ENCODE data around the gene DCAF7. TPM values are rescaled to one million over a fixed set of nuclear protein-coding genes. Genes with fewer than 3 reads are reported as not detected.

The DCAF7 gene
- total and polyA plus RNA-seq, 2 donors, result 19.8 to 26.0 TPM

DNA sequence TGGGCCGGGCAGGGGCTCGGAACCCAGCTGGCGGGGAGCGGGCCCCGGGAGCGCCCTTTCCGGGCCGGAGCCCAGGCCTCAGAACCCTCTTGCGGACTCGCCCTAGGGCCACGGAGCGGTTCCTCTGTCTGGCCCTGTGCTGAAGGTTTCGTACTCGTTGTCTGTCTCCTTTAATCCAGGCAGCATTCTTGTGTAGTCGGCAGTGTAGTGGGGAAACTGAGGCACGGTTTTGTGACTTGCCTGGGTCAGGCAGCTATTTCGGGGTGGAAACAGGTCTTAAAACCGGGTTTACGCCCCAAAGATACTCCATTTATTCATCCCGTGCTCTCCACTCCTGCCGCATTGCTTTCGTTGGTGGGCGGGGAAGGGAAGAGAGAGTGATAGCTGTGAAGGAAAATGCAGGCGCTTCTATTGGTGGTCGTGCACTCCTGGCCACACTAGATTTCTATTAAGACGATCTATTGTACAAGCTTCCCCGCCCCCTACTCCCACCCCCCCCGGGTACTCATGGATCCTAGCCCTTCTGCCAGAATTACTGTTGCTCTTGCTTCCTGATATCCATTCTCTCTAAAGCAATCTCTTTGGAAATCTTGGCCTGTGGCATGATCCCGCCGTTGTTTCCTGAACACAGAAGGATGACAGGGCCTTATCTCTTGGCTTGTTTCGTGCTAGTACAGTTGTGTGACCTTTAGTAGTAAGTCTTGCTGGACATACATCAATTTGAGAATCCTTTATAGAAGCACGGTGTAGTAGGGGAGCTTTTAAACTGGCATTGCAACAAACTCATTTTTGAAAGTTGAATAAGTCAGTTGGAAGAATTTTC, 751 bp downstream of the DCAF7 start:
- Histone ChIP-seq H3K36me3 (ENCODE audit: control insufficient read depth in 2 of 2, insufficient read depth in 2 of 2, low read length in 1 of 2) (peaks cover 0 to 12% of the 10 kb centered on the region in 2 donors), H3K4me1 (ENCODE audit: control insufficient read depth in 2 of 2, insufficient read depth in 2 of 2, low read length in 2 of 2) (peaks cover 14 to 20% of the 10 kb centered on the region in 2 donors), H3K27ac (ENCODE audit: low read depth in 1 of 2, low read length in 1 of 2) (peak overlapping the region; percentile 84 to 89), H3K9me3 (ENCODE audit: control insufficient read depth in 2 of 2, insufficient read depth in 1 of 2, low read length in 1 of 2) (no peaks in the 10 kb centered on the region), H3K4me3 (ENCODE audit: low read length in 2 of 2) (peak overlapping the region; percentile 61 to 96), H3K27me3 (ENCODE audit: control insufficient read depth in 2 of 2, insufficient read depth in 1 of 2, low read length in 1 of 2) (no peaks in the 10 kb centered on the region)
- under 1% methylated on average over 32 of the region's 32 CpGs for WGBS
- peak in 3 of 9 donors; percentile 15 to 46 (median 17) for DNase-seq (ENCODE audit: low read depth in 6 of 9, low spot score in 9 of 9)

DNA sequence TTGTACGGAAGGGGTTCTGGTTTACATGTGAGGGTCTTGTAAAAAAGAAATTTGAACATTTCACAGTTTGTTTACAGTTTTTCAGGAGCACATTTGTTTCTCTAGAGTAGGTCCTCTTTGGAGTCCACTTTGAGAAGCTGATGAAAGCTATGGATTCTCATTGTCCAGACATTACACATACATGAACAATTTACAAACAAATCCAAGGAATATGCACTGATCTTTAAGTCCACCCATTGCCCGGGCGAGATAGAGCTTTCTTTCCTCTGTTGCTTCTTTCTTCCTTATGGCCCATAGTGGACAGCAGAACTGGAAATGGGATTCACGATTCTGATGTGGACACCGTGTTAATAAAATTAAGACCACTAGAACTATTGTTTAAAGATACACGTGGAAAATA, 1.9 kb downstream of the DCAF7 start:
- Histone ChIP-seq H3K9me3 (ENCODE audit: control insufficient read depth in 2 of 2, insufficient read depth in 1 of 2, low read length in 1 of 2) (no peaks in the 10 kb centered on the region), H3K27ac (ENCODE audit: low read depth in 1 of 2, low read length in 1 of 2) (no peak overlapping the region), H3K4me3 (ENCODE audit: low read length in 2 of 2) (peak overlapping the region; percentile 34 to 96), H3K27me3 (ENCODE audit: control insufficient read depth in 2 of 2, insufficient read depth in 1 of 2, low read length in 1 of 2) (no peaks in the 10 kb centered on the region), H3K36me3 (ENCODE audit: control insufficient read depth in 2 of 2, insufficient read depth in 2 of 2, low read length in 1 of 2) (peaks cover 0 to 14% of the 10 kb centered on the region in 2 donors), H3K4me1 (ENCODE audit: control insufficient read depth in 2 of 2, insufficient read depth in 2 of 2, low read length in 2 of 2) (peaks cover 14 to 20% of the 10 kb centered on the region in 2 donors)
- no peak for DNase-seq (ENCODE audit: low read depth in 6 of 9, low spot score in 9 of 9)
- 84% methylated on average over 6 of the region's 6 CpGs for WGBS

DNA sequence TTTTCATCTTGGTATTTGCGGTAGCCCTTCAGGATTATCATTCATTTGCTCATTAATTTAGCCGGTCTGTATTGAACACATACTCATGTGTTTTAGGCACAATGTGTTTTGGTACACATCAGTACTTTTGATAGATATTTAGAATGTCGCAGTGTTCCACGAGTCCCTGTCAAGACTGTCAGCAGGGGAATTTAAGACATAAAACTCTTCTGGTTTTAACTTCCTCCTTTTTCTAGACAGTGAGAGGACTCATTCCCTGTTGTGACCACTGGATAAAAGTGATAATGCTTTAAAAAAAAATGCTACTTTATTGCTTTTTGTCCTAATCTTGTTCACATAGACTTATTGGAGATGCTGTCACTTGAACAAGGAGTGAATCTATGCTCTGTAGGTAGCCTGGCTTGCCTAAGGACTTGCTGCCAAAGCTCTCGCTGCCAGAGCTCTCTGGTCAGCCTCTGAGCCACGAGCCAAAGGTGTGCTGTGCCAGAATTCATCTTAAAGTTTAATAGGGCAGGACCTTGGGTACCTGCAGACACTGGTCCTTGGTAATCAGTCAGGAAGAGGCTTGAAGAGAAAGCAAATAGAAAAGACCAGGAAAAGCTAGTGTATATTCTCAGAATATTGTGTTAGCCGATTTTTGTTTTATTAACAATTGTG, 5.4 kb downstream of the DCAF7 start:
- no peak overlapping the region for H3K27ac ChIP-seq (ENCODE audit: low read depth in 1 of 2, low read length in 1 of 2)
- DNase-seq (ENCODE audit: low read depth in 6 of 9, low spot score in 9 of 9), result no peak

DNA sequence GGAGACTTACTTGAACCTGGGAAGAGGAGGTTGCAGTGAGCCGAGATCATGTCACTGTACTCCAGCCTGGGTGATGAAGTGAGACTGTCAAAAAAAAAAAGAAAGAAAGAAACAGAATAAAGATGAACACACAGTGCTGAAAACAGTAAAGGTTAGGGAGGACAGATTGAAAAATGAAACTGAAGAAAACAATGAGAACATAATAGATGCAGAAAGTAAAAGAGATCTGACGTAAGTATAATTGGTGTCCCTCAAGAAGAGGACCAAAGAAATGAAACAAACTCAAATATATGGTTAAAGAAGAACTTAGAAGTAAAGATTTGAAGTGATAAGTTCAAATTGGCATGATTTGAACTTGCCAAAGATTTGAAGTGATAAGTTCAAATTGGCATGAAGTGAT, 7.1 kb downstream of the DCAF7 start:
- no peak overlapping the region for H3K4me3 ChIP-seq (ENCODE audit: low read length in 2 of 2)
- H3K4me1 ChIP-seq (ENCODE audit: control insufficient read depth in 2 of 2, insufficient read depth in 2 of 2, low read length in 2 of 2), result peaks cover 3 to 7% of the 10 kb centered on the region in 2 donors
- no peak for DNase-seq (ENCODE audit: low read depth in 6 of 9, low spot score in 9 of 9)
- H3K9me3 ChIP-seq (ENCODE audit: control insufficient read depth in 2 of 2, insufficient read depth in 1 of 2, low read length in 1 of 2), result no peaks in the 10 kb centered on the region
- H3K36me3 ChIP-seq (ENCODE audit: control insufficient read depth in 2 of 2, insufficient read depth in 2 of 2, low read length in 1 of 2), result peaks cover 3 to 12% of the 10 kb centered on the region in 2 donors
- WGBS, result 97% methylated on average over 2 of the region's 2 CpGs
- H3K27me3 ChIP-seq (ENCODE audit: control insufficient read depth in 2 of 2, insufficient read depth in 1 of 2, low read length in 1 of 2), result no peaks in the 10 kb centered on the region
- no peak overlapping the region for H3K27ac ChIP-seq (ENCODE audit: low read depth in 1 of 2, low read length in 1 of 2)

More for the DNA sequence above, 5.4 kb downstream of the DCAF7 start:
- no peaks in the 10 kb centered on the region for H3K27me3 ChIP-seq (ENCODE audit: control insufficient read depth in 2 of 2, insufficient read depth in 1 of 2, low read length in 1 of 2)
- H3K4me3 ChIP-seq (ENCODE audit: low read length in 2 of 2), result no peak overlapping the region
- H3K9me3 ChIP-seq (ENCODE audit: control insufficient read depth in 2 of 2, insufficient read depth in 1 of 2, low read length in 1 of 2), result no peaks in the 10 kb centered on the region
- H3K4me1 ChIP-seq (ENCODE audit: control insufficient read depth in 2 of 2, insufficient read depth in 2 of 2, low read length in 2 of 2), result peaks cover 12 to 14% of the 10 kb centered on the region in 2 donors
- WGBS, result 73% methylated on average over 7 of the region's 7 CpGs
- peaks cover 3 to 14% of the 10 kb centered on the region in 2 donors for H3K36me3 ChIP-seq (ENCODE audit: control insufficient read depth in 2 of 2, insufficient read depth in 2 of 2, low read length in 1 of 2)

DNA sequence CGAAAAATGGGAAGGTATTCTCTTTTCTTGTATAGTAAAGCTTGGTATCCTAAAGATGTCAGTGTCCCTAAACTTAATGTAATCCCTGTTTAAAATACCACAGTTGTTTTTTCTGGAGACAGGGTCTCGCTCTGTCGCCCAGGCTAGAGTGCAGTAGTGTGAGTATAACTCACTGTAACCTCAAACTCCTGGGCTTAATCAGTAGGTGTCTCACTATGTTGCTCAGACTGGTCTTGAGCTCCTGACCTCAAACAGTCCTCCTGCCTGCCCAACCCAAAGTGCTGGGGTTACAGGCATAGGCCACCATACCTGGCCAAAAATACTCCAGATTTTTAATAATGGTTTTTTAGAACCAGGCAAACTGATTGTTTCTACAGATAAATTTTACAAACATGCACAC, 8.2 kb downstream of the DCAF7 start:
- 83% methylated on average over 3 of the region's 3 CpGs for WGBS
- Histone ChIP-seq H3K27me3 (ENCODE audit: control insufficient read depth in 2 of 2, insufficient read depth in 1 of 2, low read length in 1 of 2) (no peaks in the 10 kb centered on the region), H3K9me3 (ENCODE audit: control insufficient read depth in 2 of 2, insufficient read depth in 1 of 2, low read length in 1 of 2) (no peaks in the 10 kb centered on the region), H3K4me3 (ENCODE audit: low read length in 2 of 2) (no peak overlapping the region), H3K4me1 (ENCODE audit: control insufficient read depth in 2 of 2, insufficient read depth in 2 of 2, low read length in 2 of 2) (no peaks in the 10 kb centered on the region), H3K36me3 (ENCODE audit: control insufficient read depth in 2 of 2, insufficient read depth in 2 of 2, low read length in 1 of 2) (peaks cover 3 to 12% of the 10 kb centered on the region in 2 donors), H3K27ac (ENCODE audit: low read depth in 1 of 2, low read length in 1 of 2) (no peak overlapping the region)
- DNase-seq (ENCODE audit: low read depth in 6 of 9, low spot score in 9 of 9), result no peak

DNA sequence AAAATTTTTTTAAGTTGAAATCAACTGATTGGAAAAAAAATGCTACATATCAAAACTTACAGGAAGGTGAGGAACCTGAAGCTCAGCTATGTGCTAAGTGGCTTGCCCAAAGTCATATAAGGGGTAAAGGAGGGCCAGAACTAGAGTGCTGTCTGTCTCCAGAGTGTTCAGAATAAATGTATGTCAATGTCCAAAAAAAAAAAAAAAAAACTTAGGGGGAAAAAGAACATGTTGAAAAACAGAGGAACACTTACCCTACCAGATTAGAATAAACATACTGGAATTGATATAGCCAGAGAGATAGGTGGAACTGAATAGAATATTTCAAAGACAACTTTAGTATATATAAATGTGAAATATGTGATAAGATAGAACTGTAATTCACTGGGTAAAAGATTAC, 11.5 kb downstream of the DCAF7 start:
- Histone ChIP-seq H3K27ac (ENCODE audit: low read depth in 1 of 2, low read length in 1 of 2) (no peak overlapping the region), H3K9me3 (ENCODE audit: control insufficient read depth in 2 of 2, insufficient read depth in 1 of 2, low read length in 1 of 2) (no peaks in the 10 kb centered on the region), H3K36me3 (ENCODE audit: control insufficient read depth in 2 of 2, insufficient read depth in 2 of 2, low read length in 1 of 2) (peaks cover 3 to 4% of the 10 kb centered on the region in 2 donors), H3K27me3 (ENCODE audit: control insufficient read depth in 2 of 2, insufficient read depth in 1 of 2, low read length in 1 of 2) (no peaks in the 10 kb centered on the region), H3K4me3 (ENCODE audit: low read length in 2 of 2) (no peak overlapping the region), H3K4me1 (ENCODE audit: control insufficient read depth in 2 of 2, insufficient read depth in 2 of 2, low read length in 2 of 2) (no peaks in the 10 kb centered on the region)
- no peak for DNase-seq (ENCODE audit: low read depth in 6 of 9, low spot score in 9 of 9)

DNA sequence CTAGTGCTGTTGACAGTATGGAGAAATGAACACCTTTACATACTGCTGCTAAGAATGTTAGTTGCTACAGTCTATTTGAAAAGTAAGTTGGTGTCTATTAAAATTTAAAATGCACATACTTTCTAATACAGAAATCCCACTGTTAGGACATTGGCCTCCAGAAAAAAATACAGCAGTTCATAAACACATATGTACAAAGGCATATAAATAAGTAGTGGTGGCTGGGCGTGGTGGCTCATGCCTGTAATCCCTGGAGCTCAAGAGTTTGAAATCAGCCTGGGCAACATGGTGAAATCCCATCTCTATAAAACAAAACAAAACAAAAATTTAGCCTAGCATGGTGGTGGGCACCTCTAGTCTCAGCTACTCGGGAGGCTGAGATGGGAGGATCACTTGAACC, 13.1 kb downstream of the DCAF7 start:
- H3K4me3 ChIP-seq (ENCODE audit: low read length in 2 of 2), result no peak overlapping the region
- over 99% methylated on average over 2 of the region's 2 CpGs for whole genome bisulfite sequencing
- H3K27me3 ChIP-seq (ENCODE audit: control insufficient read depth in 2 of 2, insufficient read depth in 1 of 2, low read length in 1 of 2), result no peaks in the 10 kb centered on the region
- H3K27ac ChIP-seq (ENCODE audit: low read depth in 1 of 2, low read length in 1 of 2), result no peak overlapping the region
- H3K4me1 ChIP-seq (ENCODE audit: control insufficient read depth in 2 of 2, insufficient read depth in 2 of 2, low read length in 2 of 2), result no peaks in the 10 kb centered on the region
- H3K9me3 ChIP-seq (ENCODE audit: control insufficient read depth in 2 of 2, insufficient read depth in 1 of 2, low read length in 1 of 2), result no peaks in the 10 kb centered on the region
- peaks cover 0 to 4% of the 10 kb centered on the region in 2 donors for H3K36me3 ChIP-seq (ENCODE audit: control insufficient read depth in 2 of 2, insufficient read depth in 2 of 2, low read length in 1 of 2)
- DNase-seq (ENCODE audit: low read depth in 6 of 9, low spot score in 9 of 9), result no peak

DNA sequence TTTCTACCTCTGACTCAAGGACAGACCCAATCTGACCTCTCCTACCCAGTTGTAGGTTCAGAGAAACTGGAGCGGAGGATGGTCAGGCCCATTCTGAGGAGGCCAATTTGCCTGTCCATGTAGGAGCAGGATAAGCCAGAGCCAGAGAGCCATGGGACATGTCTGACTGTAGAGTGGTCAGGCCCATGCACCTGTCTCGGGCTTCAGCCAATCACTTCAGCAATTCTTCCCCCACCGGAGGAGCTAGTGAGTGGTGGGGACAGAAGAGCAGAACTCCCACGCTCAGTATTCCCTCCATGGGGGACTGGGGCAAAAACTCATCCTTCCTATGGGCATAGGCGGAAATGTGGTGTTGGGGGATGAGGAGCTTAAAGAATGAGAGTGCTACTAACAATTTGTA, 14.3 kb downstream of the DCAF7 start:
- peaks cover 4 to 6% of the 10 kb centered on the region in 2 donors for H3K36me3 ChIP-seq (ENCODE audit: control insufficient read depth in 2 of 2, insufficient read depth in 2 of 2, low read length in 1 of 2)

DNA sequence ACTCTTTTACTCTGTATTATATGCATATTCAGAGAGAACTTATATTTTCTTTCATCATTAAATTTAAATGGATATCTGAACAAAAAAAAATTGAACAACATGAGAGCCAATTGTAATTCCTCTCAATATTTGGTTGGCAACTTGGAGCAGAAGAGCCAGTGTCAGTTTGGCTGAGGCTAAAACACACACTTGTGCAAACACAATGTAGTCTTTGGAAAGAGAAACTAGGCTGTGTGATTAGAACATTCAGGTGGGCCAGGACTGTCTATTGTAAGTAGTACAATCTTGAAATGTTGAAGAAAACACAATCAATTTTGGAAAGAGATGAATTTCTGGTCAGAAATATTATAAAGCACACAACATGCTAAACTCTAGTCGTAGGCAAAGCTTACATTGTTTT, 17.0 kb downstream of the DCAF7 start:
- no peak for DNase-seq (ENCODE audit: low read depth in 6 of 9, low spot score in 9 of 9)
- H3K27ac ChIP-seq (ENCODE audit: low read depth in 1 of 2, low read length in 1 of 2), result no peak overlapping the region
- H3K9me3 ChIP-seq (ENCODE audit: control insufficient read depth in 2 of 2, insufficient read depth in 1 of 2, low read length in 1 of 2), result no peaks in the 10 kb centered on the region
- no peak overlapping the region for H3K4me3 ChIP-seq (ENCODE audit: low read length in 2 of 2)
- H3K4me1 ChIP-seq (ENCODE audit: control insufficient read depth in 2 of 2, insufficient read depth in 2 of 2, low read length in 2 of 2), result no peaks in the 10 kb centered on the region
- H3K36me3 ChIP-seq (ENCODE audit: control insufficient read depth in 2 of 2, insufficient read depth in 2 of 2, low read length in 1 of 2), result peaks cover 8 to 10% of the 10 kb centered on the region in 2 donors
- WGBS, result 97% methylated on average over 1 of the region's 1 CpG
- no peaks in the 10 kb centered on the region for H3K27me3 ChIP-seq (ENCODE audit: control insufficient read depth in 2 of 2, insufficient read depth in 1 of 2, low read length in 1 of 2)

More for the DNA sequence above, 14.3 kb downstream of the DCAF7 start:
- no peaks in the 10 kb centered on the region for H3K9me3 ChIP-seq (ENCODE audit: control insufficient read depth in 2 of 2, insufficient read depth in 1 of 2, low read length in 1 of 2)
- H3K27me3 ChIP-seq (ENCODE audit: control insufficient read depth in 2 of 2, insufficient read depth in 1 of 2, low read length in 1 of 2), result no peaks in the 10 kb centered on the region
- no peaks in the 10 kb centered on the region for H3K4me1 ChIP-seq (ENCODE audit: control insufficient read depth in 2 of 2, insufficient read depth in 2 of 2, low read length in 2 of 2)
- DNase-seq (ENCODE audit: low read depth in 6 of 9, low spot score in 9 of 9), result no peak
- H3K27ac ChIP-seq (ENCODE audit: low read depth in 1 of 2, low read length in 1 of 2), result no peak overlapping the region
- WGBS, result over 99% methylated on average over 5 of the region's 5 CpGs
- H3K4me3 ChIP-seq (ENCODE audit: low read length in 2 of 2), result no peak overlapping the region
